Glomerular endothelial cell (primary cell): ENCODE measurements around the gene MARCKSL1. TPM values are rescaled to one million over a fixed set of nuclear protein-coding genes. Genes with fewer than 3 reads are reported as not detected.
"Not testable (repeated sequence)": the region's sequence is repeated elsewhere in the genome, so short reads cannot be mapped to it uniquely, and the experiment has no call there.

Source experiments
- DNase-seq: peaks from one replicate; pipeline ENCODE4 v3.0.0-alpha.2; 2011; ENCODE audit warnings: low read depth, low spot score; ENCODE audit errors: extremely low read depth
- total RNA-seq: library from RNA; depleted of rRNA; stranded (reverse); fragments of >200 nt; gene quantifications from 2 replicates; pipeline ENCODE4 v1.2.3, GENCODE V29; 2015

Gene MARCKSL1
- total RNA-seq, 1 donor from 2014 or later: 455 TPM

DNA sequence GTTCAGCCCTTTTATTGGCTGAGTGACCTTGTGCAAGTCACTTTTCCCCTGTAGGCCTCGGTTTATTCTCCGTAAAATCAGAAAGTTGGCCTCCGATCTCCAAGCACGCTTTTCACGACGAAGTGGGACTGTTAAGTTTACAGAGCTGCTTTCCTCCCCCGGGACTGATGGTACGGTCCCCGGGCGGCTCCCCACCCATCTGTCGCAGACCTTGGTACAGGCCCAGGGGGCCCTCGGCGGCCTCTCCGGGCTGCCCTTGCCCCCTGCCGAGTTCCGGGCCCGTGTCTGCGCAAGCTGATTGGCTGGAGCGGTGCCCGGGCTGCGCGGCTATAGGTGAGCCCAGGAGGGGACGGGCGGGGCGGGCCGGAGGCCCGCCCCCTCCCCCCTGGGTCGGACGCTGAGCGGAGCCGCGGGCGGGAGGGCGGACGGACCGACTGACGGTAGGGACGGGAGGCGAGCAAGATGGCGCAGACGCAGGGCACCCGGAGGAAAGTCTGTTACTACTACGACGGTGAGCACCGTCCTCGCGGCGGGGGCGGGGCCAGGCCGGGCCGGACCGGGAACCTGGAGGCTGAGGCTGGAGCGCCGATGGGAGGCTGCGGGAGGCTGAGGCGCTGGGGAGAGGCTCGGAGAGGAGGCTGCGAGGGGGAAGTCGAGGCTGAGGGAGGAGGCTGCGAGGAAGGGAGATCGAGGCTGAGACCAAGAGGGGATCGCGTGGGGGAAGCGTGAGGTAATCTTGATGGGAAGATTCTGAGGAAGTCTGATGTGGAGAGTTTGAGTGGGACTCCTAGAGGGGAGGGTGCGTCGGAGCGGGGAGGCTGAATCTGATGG, 44.1 kb downstream of the MARCKSL1 start, which contains the start of gene HDAC1:
Gene HDAC1, plus strand, starts transcription at position 376 of the 831 bp plus-strand sequence. Its CDS starts 87 bp downstream, at position 463.
- DNase-seq: peak; percentile 52

DNA sequence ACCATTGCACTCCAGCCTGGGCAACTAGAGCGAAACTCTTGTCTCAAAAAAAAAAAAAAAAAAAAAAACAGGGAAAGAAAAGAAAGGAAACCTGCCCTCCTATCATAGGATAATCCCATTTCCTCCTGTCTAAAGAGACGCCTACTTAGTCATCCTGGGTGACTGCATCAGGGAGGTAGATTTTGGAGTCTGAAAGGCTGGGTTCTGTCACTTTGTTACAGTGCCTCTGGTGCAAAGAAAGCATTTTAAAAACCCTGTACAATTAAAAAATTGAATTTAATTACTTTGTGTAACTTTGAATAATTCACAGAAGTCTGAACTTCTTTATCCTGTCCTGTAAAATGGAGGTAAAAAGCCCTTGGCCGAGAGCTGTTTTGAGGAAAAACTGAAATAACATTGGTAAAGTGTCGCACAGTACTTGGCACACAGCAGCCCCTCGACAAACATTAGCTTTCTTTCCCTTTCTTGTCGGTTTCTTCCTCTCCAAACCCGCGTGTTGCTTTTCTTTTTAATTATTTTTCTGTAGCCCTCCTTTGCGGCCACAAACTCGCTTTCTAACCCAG, 44.8 kb downstream of the MARCKSL1 start:
- no peak for DNase-seq

DNA sequence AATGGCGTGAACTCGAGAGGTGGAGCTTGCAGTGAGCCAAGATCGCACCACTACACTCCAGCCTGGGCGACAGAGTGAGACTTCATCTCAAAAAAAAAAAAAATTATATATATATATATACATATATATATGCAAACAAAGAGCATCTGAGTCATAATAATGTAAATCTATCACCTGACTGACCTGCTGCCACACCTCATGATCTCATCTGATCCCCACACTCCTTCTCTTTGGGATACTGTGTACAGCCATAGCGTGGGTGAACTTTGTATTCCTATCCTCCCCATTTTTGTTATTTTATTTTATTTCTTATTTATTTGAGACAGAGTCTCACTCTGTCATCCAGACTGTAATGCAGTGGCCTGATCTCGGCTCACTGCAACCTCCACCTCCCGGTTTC, 46.8 kb downstream of the MARCKSL1 start:
- no peak for DNase-seq

DNA sequence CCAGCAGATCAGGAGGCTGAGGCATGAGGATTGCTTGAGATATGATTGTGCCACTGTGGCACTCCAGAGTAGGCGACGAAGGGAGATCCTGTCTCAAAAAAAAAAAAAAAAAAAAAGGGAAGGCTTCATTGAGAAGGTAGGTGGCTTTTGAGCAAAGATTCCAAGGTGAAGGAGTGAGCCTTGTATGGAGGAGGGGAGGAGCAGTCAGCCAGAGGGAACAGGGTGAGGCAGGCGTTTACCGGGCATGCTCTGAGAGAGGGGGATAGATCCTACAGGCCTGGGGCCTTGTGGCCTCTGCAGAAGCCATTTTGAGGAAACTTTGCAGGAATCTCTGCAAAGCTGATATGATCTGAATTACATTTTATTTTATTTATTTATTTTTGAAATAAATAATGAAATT, 49.3 kb downstream of the MARCKSL1 start:
- no peak for DNase-seq

DNA sequence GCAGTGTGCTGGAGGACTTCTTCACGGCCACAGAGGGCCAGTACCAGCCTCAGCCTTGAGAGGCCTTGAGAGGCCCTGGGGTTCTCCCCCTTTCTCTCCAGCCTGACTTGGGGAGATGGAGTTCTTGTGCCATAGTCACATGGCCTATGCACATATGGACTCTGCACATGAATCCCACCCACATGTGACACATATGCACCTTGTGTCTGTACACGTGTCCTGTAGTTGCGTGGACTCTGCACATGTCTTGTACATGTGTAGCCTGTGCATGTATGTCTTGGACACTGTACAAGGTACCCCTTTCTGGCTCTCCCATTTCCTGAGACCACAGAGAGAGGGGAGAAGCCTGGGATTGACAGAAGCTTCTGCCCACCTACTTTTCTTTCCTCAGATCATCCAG, 50.4 kb downstream of the MARCKSL1 start:
- DNase-seq: no peak

DNA sequence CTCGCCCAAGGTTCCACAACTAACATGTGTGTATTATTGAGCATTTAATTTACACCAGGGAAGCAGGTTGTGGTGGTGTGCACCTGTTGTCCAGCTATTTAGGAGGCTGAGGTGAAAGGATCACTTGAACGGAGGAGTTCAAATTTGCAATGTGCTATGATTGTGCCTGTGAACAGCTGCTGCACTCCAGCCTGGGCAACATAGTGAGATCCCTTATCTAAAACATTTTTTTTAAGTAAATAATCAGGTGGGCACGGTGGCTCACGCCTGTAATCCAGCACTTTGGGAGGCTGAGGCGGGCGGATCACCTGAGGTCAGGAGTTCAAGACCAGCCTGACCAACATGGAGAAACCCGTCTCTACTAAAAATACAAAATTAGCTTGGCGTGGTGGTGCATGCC, 51.3 kb downstream of the MARCKSL1 start:
- DNase-seq: not testable (repeated sequence)

Other genes with a start within 250 kb of the MARCKSL1 start
- gene KPNA6, start 228.2 kb downstream of the MARCKSL1 start, total RNA-seq: 50.3 and 51.1 TPM in 2 replicates
- gene TXLNA, start 156.6 kb downstream of the MARCKSL1 start, total RNA-seq: 72.3 and 74.8 TPM in 2 replicates
- gene CCDC28B, start 135.6 kb downstream of the MARCKSL1 start, total RNA-seq: 17.5 and 21.4 TPM in 2 replicates
- gene IQCC, start 130.6 kb downstream of the MARCKSL1 start, total RNA-seq: 0.97 and 3.4 TPM in 2 replicates
- not detected in 2 replicates for gene DCDC2B, start 127.1 kb downstream of the MARCKSL1 start, total RNA-seq
- 15.9 and 16.6 TPM in 2 replicates for gene TMEM234, start 113.9 kb downstream of the MARCKSL1 start, total RNA-seq
- 234 and 362 TPM in 2 replicates for gene EIF3I, start 113.8 kb downstream of the MARCKSL1 start, total RNA-seq
- 101 and 121 TPM in 2 replicates for gene FAM167B, start 89.0 kb downstream of the MARCKSL1 start, total RNA-seq
- 0.35 and 1.1 TPM in 2 replicates for gene LCK, start 85.0 kb downstream of the MARCKSL1 start, total RNA-seq
- gene HDAC1, start 44.1 kb downstream of the MARCKSL1 start, total RNA-seq: 150 and 166 TPM in 2 replicates
- gene FAM229A, start 26.3 kb upstream of the MARCKSL1 start, total RNA-seq: 3.5 and 5.5 TPM in 2 replicates
- gene TSSK3, start 26.3 kb upstream of the MARCKSL1 start, total RNA-seq: 0.47 TPM in 1 of 2 replicates, not detected in the other
- 75.0 and 117 TPM in 2 replicates for gene BSDC1, start 58.2 kb upstream of the MARCKSL1 start, total RNA-seq
- not detected in 2 replicates for gene ZBTB8B, start 128.8 kb upstream of the MARCKSL1 start, total RNA-seq
- 8.4 and 10.4 TPM in 2 replicates for gene ZBTB8A, start 203.2 kb upstream of the MARCKSL1 start, total RNA-seq